Trophoblast cell (in vitro differentiated cells and primary cell): ENCODE results near the gene PISD.

Experiments used
- DNase-seq, 2 donors: peaks; one replicate each; pipeline ENCODE4 v3.0.0-alpha.2; 2016
- H2AFZ ChIP-seq: 2 replicates; pipeline ENCODE4 v1.6.1; 2013; ENCODE audit warnings: low read length, moderate library complexity, mild to moderate bottlenecking; ENCODE audit not compliant: insufficient read depth, poor library complexity
- H2AK5ac ChIP-seq: 2 replicates; pipeline ENCODE4 v1.6.1; 2013; ENCODE audit warnings: mild to moderate bottlenecking, low read length
- H2BK120ac ChIP-seq: 2 replicates; pipeline ENCODE4 v1.6.1; 2013; ENCODE audit warnings: low read length, mild to moderate bottlenecking, moderate library complexity; ENCODE audit not compliant: insufficient read depth, poor library complexity
- H2BK12ac ChIP-seq: 2 replicates; pipeline ENCODE4 v1.6.1; 2013; ENCODE audit warnings: mild to moderate bottlenecking, low read length, moderate library complexity
- H2BK5ac ChIP-seq: 2 replicates; pipeline ENCODE4 v1.6.1; 2013; ENCODE audit warnings: low read length, low read depth, moderate library complexity, mild to moderate bottlenecking; ENCODE audit not compliant: poor library complexity
- H3K14ac ChIP-seq: 2 replicates; pipeline ENCODE4 v1.6.1; 2013; ENCODE audit warnings: mild to moderate bottlenecking, low read length
- H3K18ac ChIP-seq: 2 replicates; pipeline ENCODE4 v1.6.1; 2013; ENCODE audit warnings: mild to moderate bottlenecking, low read length
- H3K23ac ChIP-seq: 2 replicates; pipeline ENCODE4 v1.6.1; 2013; ENCODE audit warnings: low read length
- H3K27ac ChIP-seq: 2 replicates; pipeline ENCODE4 v1.5.1; 2013; ENCODE audit warnings: low read depth, mild to moderate bottlenecking, inconsistent platforms, low read length, moderate library complexity
- H3K27me3 ChIP-seq: 2 replicates; pipeline ENCODE4 v1.6.1; 2013; ENCODE audit warnings: inconsistent platforms, mild to moderate bottlenecking, low read length, moderate library complexity; ENCODE audit not compliant: insufficient read depth
- H3K36me3 ChIP-seq, 2 experiments: 1 replicate in 1 of 2; 2 replicates in 1 of 2; pipeline ENCODE4 v1.6.1; 2013; ENCODE audit warnings: low read length in 2 of 2, mild to moderate bottlenecking in 2 of 2, moderate library complexity in 1 of 2; ENCODE audit not compliant: insufficient read depth in 2 of 2, control insufficient read depth in 1 of 2
- H3K4ac ChIP-seq: 2 replicates; pipeline ENCODE4 v1.6.1; 2013; ENCODE audit warnings: low read depth, mild to moderate bottlenecking, low read length, moderate library complexity
- H3K4me1 ChIP-seq, 2 experiments: 1 replicate in 1 of 2; 2 replicates in 1 of 2; pipeline ENCODE4 v1.6.1; 2013; ENCODE audit warnings: low read length in 2 of 2, mild to moderate bottlenecking in 2 of 2, moderate library complexity in 1 of 2; ENCODE audit not compliant: insufficient read depth in 2 of 2, control insufficient read depth in 1 of 2
- H3K4me2 ChIP-seq: 2 replicates; pipeline ENCODE4 v1.6.1; 2013; ENCODE audit warnings: inconsistent platforms, mild to moderate bottlenecking, low read length, moderate library complexity
- H3K4me3 ChIP-seq: 2 replicates; pipeline ENCODE4 v1.5.1; 2013; ENCODE audit warnings: mild to moderate bottlenecking, low read depth, low read length, inconsistent platforms
- H3K79me1 ChIP-seq: one replicate; pipeline ENCODE4 v1.6.1; 2013; ENCODE audit warnings: low read length
- H3K79me2 ChIP-seq: 2 replicates; pipeline ENCODE4 v1.6.1; 2013; ENCODE audit warnings: low read length, mild to moderate bottlenecking; ENCODE audit not compliant: control insufficient read depth, insufficient read depth, poor library complexity
- H3K9ac ChIP-seq: 2 replicates; pipeline ENCODE4 v1.6.1; 2013; ENCODE audit warnings: mild to moderate bottlenecking, low read length
- H3K9me3 ChIP-seq: 2 replicates; pipeline ENCODE4 v1.6.1; 2013; ENCODE audit warnings: low read depth, mild to moderate bottlenecking, control low read depth, inconsistent platforms, low read length; ENCODE audit not compliant: insufficient read depth
- H4K12ac ChIP-seq: 2 replicates; pipeline ENCODE4 v1.6.1; 2013; ENCODE audit warnings: low read depth, mild to moderate bottlenecking, low read length, moderate library complexity
- H4K8ac ChIP-seq: 2 replicates; pipeline ENCODE4 v1.6.1; 2013; ENCODE audit warnings: low read depth, mild to moderate bottlenecking, low read length, moderate library complexity
- H4K91ac ChIP-seq: one replicate; pipeline ENCODE4 v1.6.1; 2013; ENCODE audit warnings: low read depth, mild to moderate bottlenecking, low read length, moderate library complexity
- WGBS: extraction: QIAGEN DNeasy Blood & Tissue Kit; methylation state at CpG from one replicate; pipeline ENCODE4 v1.1.7; 2013; ENCODE audit warnings: missing lambda C conversion rate; ENCODE audit not compliant: insufficient read length, insufficient coverage; ENCODE audit errors: extremely low coverage; 5-methylcytosine and 5-hydroxymethylcytosine counted together

PISD gene

DNA sequence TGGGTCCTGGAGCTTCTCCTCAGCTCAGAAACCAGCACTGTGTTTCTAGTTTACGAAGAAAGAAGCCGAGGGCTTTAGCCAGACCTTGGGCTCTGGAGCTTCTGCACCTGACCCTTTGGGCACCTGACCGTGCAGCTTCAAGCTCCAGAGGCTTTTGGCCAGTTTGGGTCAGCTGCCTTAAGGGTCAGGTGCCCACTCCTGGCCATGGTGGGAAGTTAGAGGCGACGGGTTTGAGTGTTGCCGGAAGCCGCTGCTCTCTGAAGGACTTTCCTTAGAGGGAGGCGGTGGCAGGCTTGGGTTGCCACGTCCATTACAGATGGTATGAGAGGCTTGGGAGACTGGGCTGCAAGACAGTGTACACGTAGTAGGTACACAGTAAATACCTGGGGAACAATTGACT lies 52.3 kb downstream of the PISD start:
- no peaks in the 10 kb centered on the region for H3K27me3 ChIP-seq
- no peak overlapping the region for H2AK5ac ChIP-seq
- H2BK5ac ChIP-seq: no peak overlapping the region
- H2BK120ac ChIP-seq: peak overlapping the region; percentile 7
- no peak overlapping the region for H3K18ac ChIP-seq
- H3K9ac ChIP-seq: no peak overlapping the region
- no peak overlapping the region for H3K4me2 ChIP-seq
- peaks cover 0 to 6% of the 10 kb centered on the region in 2 experiments for H3K36me3 ChIP-seq
- H3K23ac ChIP-seq: no peak overlapping the region
- WGBS: no CpG with 5 or more reads among the region's 10 CpGs
- no peak overlapping the region for H2BK12ac ChIP-seq
- H3K79me2 ChIP-seq: no peaks in the 10 kb centered on the region
- no peak overlapping the region for H3K14ac ChIP-seq
- peaks cover 2% of the 10 kb centered on the region for H3K9me3 ChIP-seq
- H3K4me3 ChIP-seq: no peak overlapping the region
- H4K91ac ChIP-seq: no peak overlapping the region
- no peak overlapping the region for H4K12ac ChIP-seq
- H3K4ac ChIP-seq: no peak overlapping the region
- H3K79me1 ChIP-seq: no peaks in the 10 kb centered on the region
- no peak overlapping the region for H3K27ac ChIP-seq
- H4K8ac ChIP-seq: no peak overlapping the region
- H2AFZ ChIP-seq: no peak overlapping the region
- no peak for DNase-seq
- peaks cover 3 to 4% of the 10 kb centered on the region in 2 experiments for H3K4me1 ChIP-seq

GRCh38 chr22:31607696-31608095 lies 54.3 kb downstream of the PISD start:
- Histone ChIP-seq H3K79me1 (peaks cover 10% of the 10 kb centered on the region), H3K23ac (no peak overlapping the region), H3K4me3 (no peak overlapping the region), H3K9me3 (peaks cover 2% of the 10 kb centered on the region), H3K4ac (no peak overlapping the region), H3K18ac (no peak overlapping the region), H3K14ac (no peak overlapping the region), H3K9ac (no peak overlapping the region), H2AFZ (no peak overlapping the region), H4K8ac (no peak overlapping the region), H4K91ac (no peak overlapping the region), H2BK5ac (no peak overlapping the region), H2BK120ac (no peak overlapping the region), H3K27me3 (no peaks in the 10 kb centered on the region), H2AK5ac (no peak overlapping the region), H3K27ac (no peak overlapping the region), H4K12ac (no peak overlapping the region), H2BK12ac (no peak overlapping the region), H3K36me3 (peaks cover 0 to 1% of the 10 kb centered on the region in 2 experiments), H3K4me2 (no peak overlapping the region), H3K79me2 (no peaks in the 10 kb centered on the region), H3K4me1 (peaks cover 10 to 14% of the 10 kb centered on the region in 2 experiments)
- DNase-seq: no peak
- no CpG with 5 or more reads among the region's 7 CpGs for WGBS

GRCh38 chr22:31605851-31606585 lies 56.0 kb downstream of the PISD start:
- no peak overlapping the region for H4K12ac ChIP-seq
- H3K4me3 ChIP-seq: no peak overlapping the region
- peaks cover 19% of the 10 kb centered on the region for H3K79me1 ChIP-seq
- H3K23ac ChIP-seq: no peak overlapping the region
- no peak overlapping the region for H3K4ac ChIP-seq
- no CpG with 5 or more reads among the region's 9 CpGs for WGBS
- no peak overlapping the region for H2BK5ac ChIP-seq
- H2AFZ ChIP-seq: no peak overlapping the region
- H3K4me2 ChIP-seq: no peak overlapping the region
- no peak overlapping the region for H4K8ac ChIP-seq
- peak; percentile 84 to 88 for DNase-seq
- H2AK5ac ChIP-seq: no peak overlapping the region
- no peaks in the 10 kb centered on the region for H3K27me3 ChIP-seq
- no peak overlapping the region for H4K91ac ChIP-seq
- H3K36me3 ChIP-seq: no peaks in the 10 kb centered on the region
- H3K79me2 ChIP-seq: peaks cover 3% of the 10 kb centered on the region
- H3K9me3 ChIP-seq: peaks cover 2% of the 10 kb centered on the region
- H3K27ac ChIP-seq: no peak overlapping the region
- H3K9ac ChIP-seq: no peak overlapping the region
- no peak overlapping the region for H3K14ac ChIP-seq
- peaks cover 18 to 19% of the 10 kb centered on the region in 2 experiments for H3K4me1 ChIP-seq
- H3K18ac ChIP-seq: no peak overlapping the region
- H2BK120ac ChIP-seq: no peak overlapping the region
- no peak overlapping the region for H2BK12ac ChIP-seq

DNA sequence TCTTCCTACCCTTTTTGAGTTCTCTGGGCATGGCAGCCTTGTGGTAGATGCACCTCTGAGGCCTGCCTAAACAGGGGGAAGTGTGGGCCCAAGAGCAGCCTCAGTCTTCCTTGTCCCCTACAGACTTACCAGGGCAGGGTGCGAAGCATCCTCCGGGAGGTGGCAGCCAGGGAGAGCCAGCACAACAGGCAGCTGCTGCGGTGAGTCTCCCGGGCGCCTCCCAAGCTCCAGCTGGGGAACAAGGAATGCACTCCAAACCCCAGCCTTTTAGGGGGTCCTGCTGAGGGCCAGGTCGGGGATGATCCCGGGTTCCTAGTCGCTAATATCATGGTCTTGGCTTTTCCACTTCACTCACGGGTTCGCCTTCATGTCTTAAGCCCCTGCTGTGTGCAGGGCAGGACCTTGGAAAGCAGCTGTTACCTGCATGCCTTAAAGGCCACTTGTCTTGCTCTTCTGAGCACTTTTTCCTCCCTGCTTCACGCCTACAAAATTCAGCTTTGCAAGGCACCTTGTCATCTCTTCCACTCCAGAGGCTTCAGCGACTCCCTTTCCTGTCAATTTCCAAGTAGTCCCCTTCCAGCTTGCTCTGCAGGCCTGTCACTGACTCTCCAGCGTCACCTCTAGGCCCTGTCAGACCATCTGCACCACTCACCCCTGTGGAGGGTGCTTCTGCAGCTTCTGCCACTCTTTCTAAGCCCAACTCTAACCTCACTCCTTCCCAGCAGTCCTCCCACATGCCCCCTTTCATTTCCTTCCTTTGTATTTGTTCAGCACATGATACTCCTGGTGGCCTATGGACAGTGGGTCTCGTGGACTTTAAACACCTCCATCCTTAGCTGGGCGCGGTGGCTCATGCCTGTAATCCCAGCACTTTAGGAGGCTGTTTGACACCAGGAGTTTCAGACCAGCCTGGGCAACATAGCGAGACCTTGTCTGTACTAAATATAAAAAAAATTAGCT lies 57.0 kb downstream of the PISD start:
- Histone ChIP-seq H3K9ac (no peak overlapping the region), H3K4me3 (no peak overlapping the region), H3K9me3 (peaks cover 2% of the 10 kb centered on the region), H2BK5ac (no peak overlapping the region), H3K4ac (no peak overlapping the region), H4K91ac (no peak overlapping the region), H3K4me1 (peaks cover 22 to 24% of the 10 kb centered on the region in 2 experiments), H3K14ac (no peak overlapping the region), H3K4me2 (no peak overlapping the region), H4K8ac (no peak overlapping the region), H2AK5ac (no peak overlapping the region), H3K23ac (no peak overlapping the region), H3K79me1 (peaks cover 24% of the 10 kb centered on the region), H3K36me3 (no peaks in the 10 kb centered on the region), H3K18ac (peak overlapping the region; percentile 7), H2BK12ac (no peak overlapping the region), H3K27me3 (no peaks in the 10 kb centered on the region), H2AFZ (no peak overlapping the region), H2BK120ac (no peak overlapping the region), H3K79me2 (peaks cover 3% of the 10 kb centered on the region), H3K27ac (no peak overlapping the region), H4K12ac (no peak overlapping the region)
- no peak for DNase-seq
- WGBS: no CpG with 5 or more reads among the region's 17 CpGs
